ACC112 (cell line): ENCODE data around the gene HTN3.
A peak's percentile ranks its signal among the peaks of the same experiment; 100 is the strongest.
"Not testable (repeated sequence)": the region's sequence is repeated elsewhere in the genome, so short reads cannot be mapped to it uniquely, and the experiment has no call there.

Experiments used
- H2AFZ ChIP-seq: fragments of 200-600 bp; sonication (generic); one replicate; pipeline ENCODE4 v1.6.0; 2017; ENCODE audit warnings: antibody characterized with exemption, low read length; ENCODE audit not compliant: unreplicated experiment
- H3K27ac ChIP-seq: fragments of 200-600 bp; sonication (generic); 2 replicates; pipeline ENCODE4 v1.5.1; 2014; ENCODE audit warnings: low read depth, mild to moderate bottlenecking, antibody characterized with exemption, low read length, moderate library complexity
- H3K27me3 ChIP-seq: fragments of 200-600 bp; sonication (generic); 2 replicates; pipeline ENCODE4 v1.6.1; 2014; ENCODE audit warnings: mild to moderate bottlenecking, antibody characterized with exemption, low read length, moderate library complexity, mixed read lengths; ENCODE audit not compliant: insufficient read depth
- H3K36me3 ChIP-seq: fragments of 200-600 bp; sonication (generic); 2 replicates; pipeline ENCODE4 v1.6.1; 2016; ENCODE audit warnings: mild to moderate bottlenecking, antibody characterized with exemption, low read length, moderate library complexity, mixed read lengths; ENCODE audit not compliant: insufficient read depth
- H3K4me1 ChIP-seq: fragments of 200-600 bp; sonication (generic); one replicate; pipeline ENCODE4 v1.6.1; 2016; ENCODE audit warnings: low read length, mixed read lengths; ENCODE audit not compliant: insufficient read depth, unreplicated experiment, control insufficient read depth
- H3K4me3 ChIP-seq: fragments of 200-600 bp; sonication (generic); 2 replicates; pipeline ENCODE4 v1.5.1; 2014; ENCODE audit warnings: mild to moderate bottlenecking, low read depth, low read length
- H3K79me2 ChIP-seq: fragments of 200-600 bp; sonication (generic); one replicate; pipeline ENCODE4 v1.6.0; 2016; ENCODE audit warnings: low read length; ENCODE audit not compliant: control insufficient read depth, unreplicated experiment, insufficient read depth

HTN3 gene

DNA sequence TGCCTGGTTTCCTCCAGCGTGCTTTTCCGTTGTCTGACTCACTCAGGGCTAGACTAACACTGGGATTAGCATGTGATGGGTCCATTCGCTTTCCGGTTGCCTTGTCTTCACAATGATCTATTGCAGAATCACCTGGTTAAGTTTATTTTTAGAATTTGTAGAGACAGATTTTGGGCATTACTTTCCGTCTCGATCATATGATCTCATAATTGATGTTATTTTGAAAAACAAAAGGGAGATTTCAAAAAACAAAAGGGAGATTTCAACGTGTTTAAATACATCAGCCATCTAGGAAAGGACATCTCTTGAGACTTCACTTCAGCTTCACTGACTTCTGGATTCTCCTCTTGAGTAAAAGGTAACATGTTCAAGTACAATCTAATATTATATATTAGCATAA, at the start of gene HTN3:
Gene HTN3 (plus strand): TSS at position 301 of the 400 bp plus-strand sequence. CDS start 2,282 bp downstream, outside the sequence.
- not testable (repeated sequence) for H3K79me2 ChIP-seq, H3K4me3 ChIP-seq, H3K36me3 ChIP-seq, H3K27me3 ChIP-seq, H3K27ac ChIP-seq, H2AFZ ChIP-seq, H3K4me1 ChIP-seq

DNA sequence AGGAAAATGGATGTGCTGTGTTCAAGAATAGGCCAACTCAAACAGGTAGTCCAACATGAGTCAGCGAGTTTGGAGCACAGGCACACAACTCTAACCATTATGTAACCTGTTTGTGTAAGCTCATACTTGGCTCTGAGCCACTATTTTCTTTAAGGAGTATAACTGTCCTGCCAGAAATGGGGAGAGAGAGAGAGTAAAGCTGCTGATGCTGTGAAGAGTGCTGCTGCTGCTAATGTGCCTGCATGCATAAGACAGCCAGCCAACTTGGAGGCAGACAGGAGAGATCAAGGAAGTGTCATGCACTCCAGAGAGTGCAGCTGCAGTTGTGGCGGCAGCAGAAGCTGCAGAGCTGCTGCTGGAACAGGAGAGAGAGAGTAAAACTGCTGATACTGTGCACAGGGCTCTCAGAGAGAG, 44.2 kb upstream of the HTN3 start:
- Histone ChIP-seq H3K27ac (no peak overlapping the region), H3K27me3 (no peaks in the 10 kb centered on the region), H3K79me2 (no peaks in the 10 kb centered on the region), H3K4me1 (no peaks in the 10 kb centered on the region), H3K4me3 (no peak overlapping the region), H3K36me3 (no peaks in the 10 kb centered on the region), H2AFZ (no peak overlapping the region)

DNA sequence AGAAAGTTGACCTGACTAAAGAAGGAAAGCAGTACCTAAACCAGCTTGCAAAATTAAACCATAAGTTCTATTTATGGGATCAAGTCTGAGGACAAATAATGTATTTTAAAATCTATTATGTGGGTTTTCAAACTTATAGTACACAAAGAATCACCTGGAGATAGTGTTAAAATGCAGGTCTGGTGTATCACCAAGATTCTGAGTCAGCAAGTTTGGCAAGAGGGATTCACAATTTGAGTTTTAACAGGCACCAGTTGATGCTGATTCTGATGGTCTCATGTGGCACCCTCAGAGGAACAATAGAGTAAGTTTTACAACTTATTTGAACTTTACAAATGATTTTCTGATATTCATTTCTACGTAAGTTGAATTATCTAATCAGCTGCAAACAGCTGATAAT, 41.6 kb upstream of the HTN3 start:
- H3K27ac ChIP-seq = no peak overlapping the region
- H3K36me3 ChIP-seq = no peaks in the 10 kb centered on the region
- no peaks in the 10 kb centered on the region for H3K4me1 ChIP-seq
- H2AFZ ChIP-seq = no peak overlapping the region
- H3K79me2 ChIP-seq = no peaks in the 10 kb centered on the region
- H3K27me3 ChIP-seq = no peaks in the 10 kb centered on the region
- no peak overlapping the region for H3K4me3 ChIP-seq

DNA sequence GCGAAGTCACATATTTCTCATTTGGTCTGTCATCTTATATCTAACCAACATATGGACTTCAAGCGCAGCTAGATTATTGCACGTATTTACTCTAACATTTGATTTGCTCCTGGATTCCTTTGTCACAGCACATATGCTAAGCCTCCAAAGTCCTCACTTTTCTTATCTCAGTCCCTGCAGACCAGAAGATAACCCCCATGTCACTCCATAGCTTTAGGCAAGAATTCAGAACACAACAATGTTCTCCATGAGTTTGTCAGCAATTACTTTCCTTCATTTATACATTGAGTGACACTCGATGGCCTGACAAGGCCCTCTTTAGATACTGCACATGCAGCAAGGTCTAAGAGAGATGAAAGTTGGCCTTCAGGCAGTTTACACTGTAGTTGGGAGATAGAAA, 37.2 kb upstream of the HTN3 start:
- Histone ChIP-seq H3K27me3 (no peaks in the 10 kb centered on the region), H3K4me3 (no peak overlapping the region), H3K27ac (no peak overlapping the region), H3K36me3 (no peaks in the 10 kb centered on the region), H3K79me2 (no peaks in the 10 kb centered on the region), H2AFZ (no peak overlapping the region), H3K4me1 (no peaks in the 10 kb centered on the region)

DNA sequence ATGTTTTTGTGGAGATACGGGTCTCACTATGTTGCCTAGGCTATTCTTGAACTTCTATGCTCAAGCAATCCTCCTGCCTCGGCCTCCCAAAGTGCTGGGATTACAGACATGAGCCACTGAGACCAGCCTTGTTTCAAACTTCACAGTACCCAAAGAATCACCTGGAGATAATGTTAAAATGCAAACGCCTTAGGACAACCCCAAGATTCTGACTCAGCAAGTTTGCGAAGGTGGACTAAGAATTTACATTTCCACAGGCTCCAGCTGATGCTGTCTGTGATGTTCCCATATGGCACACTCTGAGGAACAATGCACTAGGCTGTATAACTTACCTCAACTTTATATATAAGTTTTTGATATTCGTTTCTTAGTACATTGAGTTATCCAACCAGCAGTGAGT, 33.5 kb upstream of the HTN3 start:
- Histone ChIP-seq H3K79me2 (no peaks in the 10 kb centered on the region), H3K36me3 (no peaks in the 10 kb centered on the region), H3K27me3 (no peaks in the 10 kb centered on the region), H3K4me1 (peaks cover 3% of the 10 kb centered on the region), H3K4me3 (no peak overlapping the region), H2AFZ (no peak overlapping the region), H3K27ac (no peak overlapping the region)

DNA sequence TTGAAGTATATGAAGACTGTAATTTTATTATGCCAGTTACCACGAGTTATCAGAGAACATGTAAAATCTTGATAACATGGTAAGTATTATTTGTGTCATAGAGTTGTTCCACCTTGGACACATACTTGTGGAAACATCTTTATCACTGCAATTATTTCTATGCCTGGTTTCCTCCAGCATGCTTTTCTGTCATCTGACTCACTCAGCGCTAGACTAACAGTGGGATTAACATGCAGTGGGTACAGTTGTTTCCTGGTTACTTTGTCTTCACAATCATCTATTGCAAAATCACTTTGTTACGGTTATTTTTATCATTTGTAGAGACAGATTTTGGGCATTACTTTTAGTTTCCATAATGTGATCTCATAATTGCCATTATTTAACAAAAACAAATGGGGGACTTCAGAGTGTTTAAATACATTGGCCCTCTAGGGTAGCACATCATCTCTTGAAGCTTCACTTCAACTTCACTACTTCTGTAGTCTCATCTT, 32.7 kb upstream of the HTN3 start, which contains the start of gene STATH:
Gene STATH (plus strand): TSS at position 441 of the 491 bp plus-strand sequence. CDS start 2,472 bp downstream, outside the sequence.
- no peak within 1 kb of the TSS for H3K27ac ChIP-seq
- no peak within 1 kb of the TSS for H3K4me3 ChIP-seq
- H3K27me3 ChIP-seq = no peaks in the 10 kb centered on the region
- H3K36me3 ChIP-seq = no peaks in the 10 kb centered on the region
- peaks cover 4% of the 10 kb centered on the region for H3K4me1 ChIP-seq
- H2AFZ ChIP-seq = no peak within 1 kb of the TSS
- H3K79me2 ChIP-seq = no peaks in the 10 kb centered on the region

DNA sequence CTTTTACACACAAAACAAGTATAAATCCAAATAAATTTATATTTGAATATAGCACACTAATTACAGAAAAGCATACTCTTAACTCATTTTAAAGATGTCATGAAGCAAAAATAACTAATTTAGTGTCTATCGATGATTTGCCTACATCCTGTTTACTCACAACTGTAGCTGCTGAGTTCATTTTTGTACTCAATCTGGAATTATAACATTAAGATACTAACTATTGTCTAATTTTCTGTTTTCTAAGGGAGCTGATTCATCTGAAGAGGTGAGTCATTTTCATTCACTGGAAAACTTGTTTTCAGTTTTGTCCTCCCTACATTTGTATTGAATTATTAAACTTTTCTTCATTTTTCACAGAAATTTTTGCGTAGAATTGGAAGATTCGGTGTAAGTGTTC, 28.8 kb upstream of the HTN3 start:
- H3K4me3 ChIP-seq = peak overlapping the region; percentile 64

DNA sequence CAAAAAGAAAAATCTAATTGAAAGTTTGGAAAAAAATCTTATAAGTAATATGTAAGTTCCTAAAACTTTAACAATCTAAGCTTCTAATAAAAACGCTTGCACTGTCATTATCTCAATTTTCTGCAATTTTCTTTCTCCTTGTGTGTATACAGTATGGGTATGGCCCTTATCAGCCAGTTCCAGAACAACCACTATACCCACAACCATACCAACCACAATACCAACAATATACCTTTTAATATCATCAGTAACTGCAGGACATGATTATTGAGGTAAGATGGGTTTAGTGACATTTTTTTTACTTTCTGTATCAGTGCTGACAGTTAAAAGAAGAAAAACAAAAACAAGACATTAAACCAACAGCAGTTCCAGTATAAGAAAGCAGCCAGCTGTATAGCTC, 27.5 kb upstream of the HTN3 start:
- Histone ChIP-seq H3K27ac (no peak overlapping the region), H2AFZ (no peak overlapping the region), H3K27me3 (no peaks in the 10 kb centered on the region), H3K4me1 (peaks cover 4% of the 10 kb centered on the region), H3K79me2 (no peaks in the 10 kb centered on the region), H3K36me3 (no peaks in the 10 kb centered on the region), H3K4me3 (no peak overlapping the region)

More for the DNA sequence above, 28.8 kb upstream of the HTN3 start:
- Histone ChIP-seq H3K79me2 (no peaks in the 10 kb centered on the region), H3K27me3 (no peaks in the 10 kb centered on the region), H3K27ac (peak overlapping the region; percentile 7; the same call in 1 of the 2 replicates), H2AFZ (peak overlapping the region; percentile 73), H3K36me3 (no peaks in the 10 kb centered on the region), H3K4me1 (peaks cover 4% of the 10 kb centered on the region)

DNA sequence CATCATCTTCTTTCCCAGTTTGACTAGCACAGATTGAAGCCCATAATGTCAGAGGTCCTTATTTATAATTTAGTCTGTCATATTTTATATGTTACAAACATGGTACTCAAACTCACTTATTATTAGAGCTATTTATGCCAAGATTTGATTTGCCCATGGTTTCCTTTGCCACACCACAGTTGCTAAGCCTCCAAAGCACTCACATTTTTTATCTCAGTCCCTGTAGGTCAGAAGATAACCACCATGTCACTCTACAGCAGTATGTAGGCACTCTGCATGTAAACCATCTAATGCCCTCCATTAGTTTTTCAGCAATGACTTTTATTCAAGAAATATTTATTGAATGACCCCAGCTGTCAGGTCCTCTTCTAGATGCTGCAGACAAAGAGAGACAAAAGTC, 25.8 kb upstream of the HTN3 start:
- Histone ChIP-seq H3K4me3 (no peak overlapping the region), H3K27ac (no peak overlapping the region), H3K36me3 (no peaks in the 10 kb centered on the region), H2AFZ (no peak overlapping the region), H3K4me1 (peaks cover 4% of the 10 kb centered on the region), H3K79me2 (no peaks in the 10 kb centered on the region), H3K27me3 (no peaks in the 10 kb centered on the region)

DNA sequence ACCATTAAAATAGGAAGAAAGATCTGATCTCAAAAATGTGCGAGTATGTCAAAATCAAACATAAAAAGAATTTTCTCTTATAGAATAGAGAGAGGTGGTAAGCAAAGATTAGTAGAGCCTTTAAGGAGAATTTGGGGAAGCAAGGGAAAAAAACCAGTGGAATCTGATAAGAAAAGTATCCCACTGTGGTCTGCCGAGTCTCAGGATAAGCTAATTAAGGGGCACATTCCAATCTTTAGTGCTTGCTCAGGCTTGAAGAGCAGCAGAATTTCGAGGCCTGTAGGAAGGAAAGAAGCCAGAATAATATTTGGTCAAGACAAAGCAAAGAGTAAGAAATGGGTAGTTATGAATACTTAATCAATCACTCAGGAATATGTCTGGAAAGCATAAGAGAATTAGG, 19.5 kb upstream of the HTN3 start:
- no peak overlapping the region for H2AFZ ChIP-seq
- no peaks in the 10 kb centered on the region for H3K4me1 ChIP-seq
- H3K79me2 ChIP-seq = no peaks in the 10 kb centered on the region
- H3K27ac ChIP-seq = no peak overlapping the region
- H3K27me3 ChIP-seq = no peaks in the 10 kb centered on the region
- no peaks in the 10 kb centered on the region for H3K36me3 ChIP-seq
- no peak overlapping the region for H3K4me3 ChIP-seq

DNA sequence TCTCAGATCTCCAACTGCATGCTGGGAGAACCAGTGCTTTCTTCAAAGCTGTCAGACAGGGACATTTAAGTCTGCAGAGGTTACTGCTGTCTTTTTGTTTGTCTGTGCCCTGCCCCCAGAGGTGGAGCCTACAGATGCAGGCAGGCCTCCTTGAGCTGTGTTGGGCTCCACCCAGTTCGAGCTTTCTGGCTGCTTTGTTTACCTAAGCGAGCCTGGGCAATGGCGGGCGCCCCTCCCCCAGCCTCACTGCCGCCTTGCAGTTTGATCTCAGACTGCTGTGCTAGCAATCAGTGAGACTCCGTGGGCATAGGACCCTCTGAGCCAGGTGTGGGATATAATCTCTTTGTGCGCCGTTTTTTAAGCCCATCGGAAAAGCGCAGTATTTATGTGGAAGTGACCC, 9.3 kb upstream of the HTN3 start:
- H2AFZ ChIP-seq, H3K27ac ChIP-seq, H3K36me3 ChIP-seq, H3K4me3 ChIP-seq, H3K27me3 ChIP-seq, H3K79me2 ChIP-seq, H3K4me1 ChIP-seq: not testable (repeated sequence)
